HG03460 (cell line): ENCODE results near the gene NUSAP1.
"Not testable (repeated sequence)": the region's sequence is repeated elsewhere in the genome, so short reads cannot be mapped to it uniquely, and the experiment has no call there.

ENCODE experiments used
- ATAC-seq: cut with Tn5 transposase; IDR thresholded peaks from one replicate; pipeline ENCODE4 v1.9.1; 2021; ENCODE audit not compliant: unreplicated experiment

NUSAP1 gene, protein sequence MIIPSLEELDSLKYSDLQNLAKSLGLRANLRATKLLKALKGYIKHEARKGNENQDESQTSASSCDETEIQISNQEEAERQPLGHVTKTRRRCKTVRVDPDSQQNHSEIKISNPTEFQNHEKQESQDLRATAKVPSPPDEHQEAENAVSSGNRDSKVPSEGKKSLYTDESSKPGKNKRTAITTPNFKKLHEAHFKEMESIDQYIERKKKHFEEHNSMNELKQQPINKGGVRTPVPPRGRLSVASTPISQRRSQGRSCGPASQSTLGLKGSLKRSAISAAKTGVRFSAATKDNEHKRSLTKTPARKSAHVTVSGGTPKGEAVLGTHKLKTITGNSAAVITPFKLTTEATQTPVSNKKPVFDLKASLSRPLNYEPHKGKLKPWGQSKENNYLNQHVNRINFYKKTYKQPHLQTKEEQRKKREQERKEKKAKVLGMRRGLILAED

DNA sequence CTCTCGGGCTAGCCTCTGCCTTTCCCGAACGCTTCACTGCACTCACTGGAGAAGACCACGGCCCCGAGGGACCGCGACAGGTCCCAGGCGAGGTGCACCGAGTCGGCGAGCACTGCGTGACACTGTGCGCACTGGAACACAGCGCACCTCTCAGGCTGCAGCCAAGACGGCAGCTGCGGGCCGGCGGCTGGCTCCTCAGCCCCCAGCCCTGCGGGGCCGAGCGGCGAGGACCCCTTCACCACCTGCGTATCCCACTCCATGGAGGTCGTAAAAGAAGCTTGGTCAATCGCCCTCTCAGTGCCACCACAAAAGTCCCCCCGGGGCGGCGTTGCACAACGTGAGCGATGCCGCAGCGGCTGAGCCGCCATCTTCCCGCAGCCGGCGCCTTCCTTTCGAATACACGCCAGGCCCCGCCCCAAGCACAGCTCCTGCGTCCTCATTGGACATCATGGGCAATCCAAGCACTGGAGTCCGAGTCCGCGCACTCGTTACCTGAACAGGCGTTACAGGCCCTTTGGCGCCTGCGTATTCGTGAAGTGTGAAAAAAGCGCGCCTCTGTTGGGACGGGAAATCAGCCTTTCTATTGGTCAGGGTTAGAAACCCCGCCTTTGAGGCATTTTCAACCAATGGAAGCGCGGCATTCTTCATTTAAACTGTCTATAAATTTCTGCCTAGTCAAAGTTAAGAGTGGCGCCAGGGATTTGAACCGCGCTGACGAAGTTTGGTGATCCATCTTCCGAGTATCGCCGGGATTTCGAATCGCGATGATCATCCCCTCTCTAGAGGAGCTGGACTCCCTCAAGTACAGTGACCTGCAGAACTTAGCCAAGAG is at the start of gene NUSAP1, which contains the start of gene OIP5:
Gene NUSAP1 (plus strand): TSS at position 688 of the 832 bp plus-strand sequence. CDS start 77 bp downstream, at position 765.
Gene OIP5 (minus strand): TSS at position 398 of the 832 bp plus-strand sequence. CDS start 30 bp downstream, at position 368.
- ATAC-seq = peak; percentile 74

DNA sequence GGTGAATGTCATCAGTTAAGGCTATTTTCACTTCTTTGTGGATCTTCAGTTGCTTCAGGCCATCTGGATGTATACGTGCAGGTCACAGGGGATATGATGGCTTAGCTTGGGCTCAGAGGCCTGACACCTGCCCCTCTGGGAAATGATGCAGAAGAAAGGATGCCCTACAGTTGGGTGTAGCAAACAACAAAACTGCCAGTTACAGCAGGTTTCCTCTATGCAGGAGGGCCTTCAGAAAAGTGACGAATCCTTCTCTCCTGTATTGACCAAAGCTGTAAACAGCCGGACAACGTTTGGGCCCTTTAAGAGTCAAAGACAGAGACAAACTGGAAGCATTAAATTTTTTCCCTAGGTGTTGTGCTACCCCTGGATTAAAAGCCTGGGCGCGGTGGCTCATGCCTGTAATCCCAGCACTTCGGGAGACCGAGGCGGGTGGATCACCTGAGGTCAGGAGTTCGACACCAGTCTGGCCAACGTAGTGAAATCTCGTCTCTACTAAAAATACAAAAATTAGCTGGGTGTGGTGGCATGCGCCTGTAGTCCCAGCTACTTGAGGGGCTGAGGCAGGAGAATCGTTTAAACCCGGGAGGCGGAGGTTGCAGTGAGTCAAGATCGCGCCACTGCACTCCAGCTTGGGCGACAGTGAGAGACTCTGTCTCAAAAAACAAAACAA is 49.6 kb upstream of the NUSAP1 start:
- ATAC-seq = not testable (repeated sequence)

DNA sequence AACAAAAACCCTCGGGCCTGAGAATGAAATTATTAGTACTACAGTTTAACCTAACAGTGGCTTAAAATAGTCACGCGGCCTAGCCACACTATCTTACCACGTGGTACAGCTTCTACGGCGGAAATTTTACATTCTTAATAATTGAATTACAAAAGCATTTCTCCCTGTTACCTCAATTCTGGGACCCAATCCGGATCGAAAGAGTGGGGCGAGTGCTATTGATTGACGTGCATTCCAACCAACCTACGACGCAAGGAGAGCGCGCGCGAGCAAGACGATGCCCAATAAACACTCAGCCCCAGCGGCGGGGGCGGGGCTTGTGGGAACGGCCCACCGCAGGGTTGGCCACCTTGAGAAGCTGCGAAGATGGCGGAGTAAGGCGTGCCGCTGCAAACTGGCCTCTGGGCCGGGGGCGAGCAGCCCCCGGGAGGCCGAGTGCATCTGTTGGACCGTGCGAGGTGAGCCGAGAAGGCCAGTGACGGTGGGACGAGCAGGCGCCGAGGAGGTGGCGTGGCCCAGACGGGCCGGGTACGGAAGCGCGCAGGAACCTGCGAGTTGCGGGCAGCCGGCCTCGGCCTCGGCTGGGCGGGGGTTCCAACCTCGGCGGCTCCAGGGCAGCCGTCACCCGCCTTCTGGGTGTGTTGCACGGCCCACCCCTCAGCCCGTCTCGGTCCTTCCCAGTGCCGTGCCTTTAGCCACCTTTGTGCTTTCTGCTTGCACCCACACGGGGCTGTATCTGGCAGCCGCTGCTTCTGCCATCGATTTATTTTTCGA is 48.8 kb upstream of the NUSAP1 start:
- ATAC-seq = peak; percentile 97

DNA sequence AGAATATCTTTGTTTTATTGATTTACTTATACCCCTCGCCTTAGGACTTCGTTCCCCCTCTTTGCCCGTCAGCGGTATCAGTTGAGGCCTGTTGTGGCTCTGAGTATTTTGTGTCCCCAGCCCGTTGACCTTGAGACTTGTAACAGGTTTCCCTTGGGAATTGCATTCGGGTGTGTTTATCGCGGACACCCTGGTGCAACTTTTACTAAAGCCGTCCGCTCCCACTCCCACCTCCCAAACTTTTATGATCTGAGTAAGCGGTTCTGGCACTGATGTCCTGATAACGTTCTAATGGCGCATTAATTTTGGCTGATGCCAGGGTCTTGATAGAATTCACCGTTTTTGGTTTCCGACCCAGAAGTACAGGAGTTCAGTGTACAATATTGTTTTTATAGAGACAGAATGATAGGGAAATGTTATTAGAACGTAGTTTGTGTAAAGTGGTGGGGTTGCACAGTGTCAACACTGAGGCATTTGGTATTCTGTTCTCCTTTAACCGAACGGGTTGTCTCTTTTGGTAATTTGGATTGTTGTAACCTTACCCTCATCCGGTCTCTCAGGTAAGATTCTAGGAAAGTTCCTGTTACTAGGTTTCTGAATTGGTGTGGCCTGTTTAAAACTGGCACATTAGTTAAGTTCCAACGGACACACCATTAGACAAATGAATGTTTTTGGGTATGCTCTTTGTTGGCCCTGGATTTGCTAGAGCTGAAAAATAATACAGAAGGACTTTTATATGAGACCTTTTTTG is 48.1 kb upstream of the NUSAP1 start:
- ATAC-seq = no peak

DNA sequence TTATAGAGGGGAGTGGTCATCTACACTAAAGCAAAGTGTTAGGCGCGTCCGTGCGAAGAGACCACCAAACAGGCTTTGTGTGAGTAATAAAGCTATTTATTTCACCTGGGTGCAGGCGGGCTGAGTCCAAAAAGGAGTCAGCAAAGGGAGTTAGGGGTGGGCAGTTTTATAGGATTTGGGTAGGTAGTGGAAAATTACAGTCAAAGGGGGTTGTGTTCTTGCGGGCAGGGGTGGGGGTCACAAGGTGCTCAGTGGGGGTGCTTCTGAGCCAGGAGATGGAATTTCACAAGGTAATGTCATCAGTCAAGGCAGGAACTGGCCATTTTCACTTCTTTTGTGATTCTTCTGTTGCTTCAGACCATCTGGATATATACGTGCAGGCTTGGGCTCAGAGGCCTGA is 47.4 kb upstream of the NUSAP1 start:
- no peak for ATAC-seq

DNA sequence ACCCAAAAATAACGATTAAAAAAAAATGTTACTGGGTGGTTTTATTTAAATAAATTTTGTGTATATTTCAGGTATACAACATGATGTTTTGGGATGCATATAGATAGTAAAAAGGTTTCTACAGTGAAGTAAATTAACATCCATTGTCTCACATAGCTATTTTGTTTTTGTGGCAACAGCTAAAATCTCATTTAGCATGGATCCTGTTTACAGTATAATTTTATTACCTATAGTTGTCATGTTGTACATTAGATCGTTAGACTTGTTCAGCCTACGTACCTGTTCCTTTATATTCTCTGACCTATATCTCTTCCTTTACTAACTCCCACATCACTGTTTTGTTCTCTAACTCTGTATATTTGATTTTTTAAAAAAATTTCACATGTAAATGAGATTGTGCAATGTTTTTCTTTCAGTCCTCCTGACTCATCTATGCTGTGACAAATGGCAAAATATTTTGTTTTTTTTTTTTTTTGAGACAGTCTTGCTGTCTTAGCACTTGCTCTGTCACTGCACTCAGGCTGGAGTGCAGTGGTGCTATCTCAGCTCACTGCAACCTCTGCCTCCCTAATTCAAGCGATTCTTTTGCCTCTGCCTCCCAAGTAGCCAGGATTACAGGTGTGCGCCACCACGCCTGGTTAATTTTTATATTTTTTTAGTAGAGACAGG is 45.9 kb upstream of the NUSAP1 start:
- no peak for ATAC-seq

DNA sequence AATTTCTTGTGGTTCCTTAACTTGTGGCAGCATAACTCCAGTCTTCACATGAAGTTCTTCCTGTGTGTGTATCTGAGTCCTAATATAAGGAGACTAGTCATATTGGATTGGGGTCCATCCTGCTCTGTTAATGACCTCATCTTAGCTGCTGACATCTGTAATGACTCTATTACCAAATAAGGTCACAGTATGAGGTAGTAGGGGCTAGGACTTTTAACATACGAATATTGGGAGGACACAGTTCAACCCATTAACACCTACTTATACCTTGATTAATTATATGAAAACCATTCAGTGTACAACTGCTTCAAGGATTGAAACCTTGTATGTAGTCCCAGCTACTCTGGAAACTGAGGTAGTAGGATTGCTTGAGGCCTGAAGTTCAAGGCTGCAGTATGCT is 44.2 kb upstream of the NUSAP1 start:
- no peak for ATAC-seq

DNA sequence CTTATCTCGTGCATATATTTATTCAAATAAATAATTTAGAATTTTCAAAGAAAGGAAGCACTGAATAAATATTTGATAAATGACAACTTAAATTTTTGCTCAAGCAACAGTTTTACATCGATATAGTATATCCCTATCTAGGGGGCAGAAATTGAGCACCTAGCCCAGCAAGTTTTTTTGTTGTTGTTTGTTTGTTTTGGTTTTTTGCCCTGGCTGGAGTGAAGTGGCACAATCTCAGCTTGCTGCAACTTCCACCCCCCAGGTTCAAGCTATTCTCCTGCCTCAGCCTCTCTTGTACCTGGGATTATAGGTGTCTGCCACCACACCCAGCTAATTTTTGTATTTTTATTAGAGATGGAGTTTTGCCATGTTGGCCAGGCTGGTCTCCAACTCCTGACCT is 42.7 kb upstream of the NUSAP1 start:
- no peak for ATAC-seq

DNA sequence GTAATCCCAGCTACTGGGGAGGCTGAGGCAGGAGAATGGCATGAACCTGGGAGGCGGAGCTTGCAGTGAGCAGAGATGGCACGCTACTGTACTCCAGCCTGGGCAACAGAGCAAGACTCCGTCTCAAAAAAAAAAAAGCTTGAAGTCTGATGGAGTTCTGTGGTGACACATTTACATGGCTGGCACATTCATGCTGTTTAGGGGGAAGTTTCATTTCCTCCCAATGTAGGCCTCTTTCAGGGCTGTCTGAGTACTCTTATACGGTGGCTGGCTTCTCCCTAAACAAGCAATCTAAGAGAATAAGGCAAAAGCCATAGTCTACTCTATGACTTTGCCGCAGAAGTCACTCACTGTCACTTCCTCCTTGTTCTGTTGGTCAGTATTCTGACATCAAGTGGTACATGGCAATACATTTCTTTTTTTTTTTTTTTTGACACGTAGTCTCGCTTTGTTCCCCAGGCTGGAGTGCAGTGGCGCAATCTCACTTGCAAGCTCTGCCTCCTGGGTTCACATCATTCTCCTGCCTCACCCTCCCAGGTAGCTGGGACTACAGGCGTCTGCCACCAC is 41.5 kb upstream of the NUSAP1 start:
- peak; percentile 86 for ATAC-seq

DNA sequence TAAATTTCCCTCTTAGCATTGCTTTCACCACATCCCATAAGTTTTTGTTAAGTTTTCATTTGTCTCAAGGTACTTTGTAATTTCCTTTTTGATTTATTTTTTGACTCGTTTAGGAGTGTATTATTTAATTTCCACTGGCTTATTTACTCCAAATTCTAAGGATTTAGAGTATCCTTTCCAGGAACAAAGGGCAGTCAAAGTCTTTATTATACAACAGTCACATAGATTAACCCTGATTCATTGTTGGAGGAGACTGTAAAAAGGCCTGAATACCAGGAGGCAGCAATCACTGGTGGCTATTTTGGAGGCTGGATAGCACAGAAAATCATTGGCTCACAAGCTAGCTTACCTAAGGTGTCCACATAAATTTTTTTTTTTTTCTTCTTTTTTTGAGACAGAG is 40.2 kb upstream of the NUSAP1 start:
- no peak for ATAC-seq

DNA sequence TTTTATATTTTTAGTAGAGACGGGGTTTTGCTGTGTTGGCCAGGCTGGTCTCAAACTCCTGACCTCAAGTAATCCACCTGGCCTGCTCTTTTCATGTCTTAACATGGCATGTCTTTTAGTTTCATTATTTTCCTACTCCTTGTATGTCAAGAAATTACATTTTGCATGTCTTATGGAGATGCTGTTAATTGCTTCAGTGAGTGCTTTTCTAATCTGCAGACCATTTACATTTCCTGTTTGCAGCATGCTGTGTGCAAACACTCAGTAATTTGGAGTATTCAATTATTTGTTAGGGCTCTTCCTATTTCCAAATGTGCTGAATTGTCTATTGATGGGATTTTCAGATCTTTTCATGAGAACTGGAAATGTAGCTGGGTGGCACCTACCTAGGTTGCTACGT is 31.5 kb upstream of the NUSAP1 start:
- not testable (repeated sequence) for ATAC-seq

DNA sequence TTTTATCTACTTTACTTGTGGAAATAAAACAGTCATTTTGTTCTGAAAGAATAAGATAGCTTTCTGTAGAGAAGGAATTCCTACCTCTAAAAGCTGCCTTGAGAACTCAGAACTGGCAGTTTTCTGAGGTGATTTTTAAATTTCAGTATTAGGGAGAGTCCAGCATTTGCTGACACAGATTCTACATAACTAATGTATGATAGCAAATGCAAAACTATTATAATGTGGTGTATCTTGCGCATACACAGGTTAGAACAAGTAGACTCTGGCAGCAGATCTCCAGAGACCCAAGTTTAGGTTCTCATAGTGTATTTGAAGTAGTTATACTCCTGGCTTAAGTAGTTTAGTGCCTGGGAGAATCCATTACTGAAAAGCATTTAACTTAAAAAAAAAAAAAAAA is 31.1 kb upstream of the NUSAP1 start:
- no peak for ATAC-seq

DNA sequence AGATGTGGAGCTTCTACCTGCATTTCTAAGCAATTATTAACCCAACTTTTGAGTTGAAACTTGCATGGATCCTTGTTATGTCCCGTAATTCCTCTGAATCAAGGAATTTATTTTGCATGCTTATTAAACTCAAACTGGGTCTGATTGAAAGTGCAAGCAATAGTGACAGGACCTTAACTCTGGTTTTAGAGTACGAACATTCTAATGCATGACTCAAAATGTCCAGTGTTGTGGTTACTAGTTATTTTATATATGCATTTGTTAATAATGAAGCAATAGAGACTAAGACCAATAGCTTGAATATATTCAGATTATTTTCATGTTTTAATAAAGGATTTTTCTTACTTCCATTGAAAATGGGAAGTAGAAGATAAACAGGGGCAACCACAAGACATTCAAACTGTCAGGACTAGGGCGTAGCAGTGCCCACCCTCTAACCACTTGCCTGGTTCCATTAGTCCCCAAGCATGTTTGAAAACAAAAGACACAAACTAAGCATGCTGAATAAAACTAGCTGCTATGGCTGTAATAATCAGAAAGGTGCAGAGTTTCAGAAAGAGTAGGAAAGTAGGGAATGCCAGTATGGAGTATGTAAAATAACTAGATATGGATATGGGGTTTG is 28.4 kb upstream of the NUSAP1 start:
- ATAC-seq = no peak

DNA sequence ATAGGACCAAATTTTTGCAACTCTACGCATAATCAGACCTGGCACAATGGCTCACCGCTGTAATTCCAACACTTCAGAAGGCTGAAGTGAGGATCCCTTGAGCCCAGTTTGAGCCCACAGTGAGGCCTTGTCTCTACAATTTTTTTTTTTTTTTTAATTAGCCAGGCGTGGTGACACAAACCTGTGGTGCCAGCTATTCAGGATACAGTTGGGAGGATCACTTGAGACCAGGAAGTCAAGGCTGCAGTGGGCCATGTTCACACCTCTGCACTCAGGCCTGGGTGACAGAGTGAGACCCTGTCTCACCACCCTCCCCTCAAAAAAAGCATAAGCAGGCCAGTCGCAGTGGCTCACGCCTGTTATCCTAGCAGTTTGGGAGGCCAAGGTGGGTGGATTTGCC is 25.0 kb upstream of the NUSAP1 start:
- no peak for ATAC-seq

DNA sequence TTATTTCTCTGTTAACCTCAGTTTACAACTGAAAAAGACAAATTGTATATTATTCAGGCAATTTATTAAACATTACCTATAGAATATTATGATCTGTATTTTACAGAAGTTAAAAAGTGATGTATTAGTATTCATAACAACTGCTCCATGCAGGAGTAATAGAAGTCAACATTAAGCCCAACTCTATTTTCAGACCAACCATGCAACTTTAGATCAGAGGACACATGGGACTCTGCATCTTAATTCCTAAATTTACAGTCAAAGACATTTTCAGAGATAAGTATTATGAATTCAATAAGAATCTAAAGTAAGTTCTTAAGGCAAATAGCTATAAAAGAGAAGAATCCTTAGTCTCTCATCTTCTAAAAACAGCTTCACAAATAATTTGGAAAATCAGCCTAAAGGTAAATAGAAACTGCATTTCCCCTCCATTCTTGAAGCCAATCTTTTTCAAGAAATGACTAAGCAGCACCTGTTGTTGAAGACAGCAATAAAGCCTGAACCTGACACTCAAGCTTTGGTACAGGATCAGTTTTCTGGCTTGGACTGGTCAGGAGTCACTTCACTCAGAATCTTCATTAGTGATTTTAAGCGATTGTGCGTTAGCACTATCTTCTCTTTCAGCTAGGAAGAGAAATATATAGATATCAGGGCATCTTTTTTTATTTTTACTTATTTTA is 23.3 kb upstream of the NUSAP1 start:
- ATAC-seq = no peak

DNA sequence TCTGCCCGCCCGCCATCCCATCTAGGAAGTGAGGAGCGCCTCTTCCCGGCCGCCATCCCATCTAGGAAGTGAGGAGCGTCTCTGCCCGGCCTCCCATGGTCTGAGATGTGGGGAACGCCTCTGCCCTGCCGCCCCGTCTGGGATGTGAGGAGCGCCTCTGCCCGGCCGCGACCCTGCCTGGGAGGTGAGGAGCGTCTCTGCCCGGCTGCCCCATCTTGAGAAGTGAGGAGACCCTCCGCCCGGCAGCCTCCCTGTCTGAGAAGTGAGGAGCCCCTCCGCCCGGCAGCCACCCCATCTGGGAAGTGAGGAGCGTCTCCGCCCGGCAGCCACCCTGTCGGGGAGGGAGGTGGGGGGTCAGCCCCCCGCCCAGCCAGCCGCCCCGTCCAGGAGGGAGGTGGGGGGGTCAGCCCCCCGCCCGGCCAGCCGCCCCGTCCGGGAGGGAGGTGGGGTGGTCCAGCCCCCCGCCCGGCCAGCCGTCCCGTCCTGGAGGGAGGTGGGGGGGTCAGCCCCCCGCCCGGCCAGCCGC is 11.8 kb upstream of the NUSAP1 start:
- ATAC-seq = not testable (repeated sequence)

DNA sequence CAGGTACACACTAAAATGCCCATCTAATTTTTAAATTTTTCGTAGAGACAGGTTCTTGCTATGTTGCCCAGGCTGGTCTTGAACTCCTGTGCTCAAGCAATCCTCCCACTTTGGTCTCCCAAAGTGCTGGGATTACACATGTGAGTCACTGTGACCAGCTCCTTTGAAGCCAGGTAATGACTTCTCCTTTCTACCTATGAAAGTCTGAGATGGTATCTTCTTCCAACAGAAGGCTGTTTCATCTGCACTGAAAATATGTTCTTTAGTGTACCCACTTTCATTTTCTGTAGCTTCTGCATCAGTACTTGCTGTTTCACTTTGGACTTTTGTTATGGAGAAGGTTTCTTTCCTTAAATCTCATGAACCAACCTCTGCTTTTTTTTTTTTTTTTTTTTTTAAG is 9.1 kb upstream of the NUSAP1 start:
- no peak for ATAC-seq

DNA sequence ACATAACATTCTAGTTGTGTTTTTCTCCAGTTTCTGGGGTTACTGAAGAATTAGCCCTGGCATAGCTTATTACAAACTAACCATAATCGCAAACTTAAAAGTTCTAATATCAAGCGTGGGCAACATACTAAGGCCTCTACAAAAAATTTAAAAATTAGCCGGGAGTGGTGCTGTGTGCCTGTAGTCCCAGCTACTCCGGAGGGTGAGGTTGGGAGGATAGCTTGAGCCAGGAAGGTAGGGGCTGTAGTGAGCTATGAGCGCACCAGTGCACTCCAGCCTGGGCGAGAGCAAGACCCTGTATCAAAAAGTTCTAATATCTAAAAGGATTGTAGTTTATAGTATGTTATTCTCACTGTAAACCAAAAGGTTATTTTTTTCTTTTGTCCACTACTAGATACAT is 1.4 kb upstream of the NUSAP1 start:
- ATAC-seq = no peak
